GM19238 (cell line): ENCODE data around the gene CRHBP.

ENCODE experiments used
- DNase-seq: peaks from one replicate; pipeline ENCODE4 v3.0.0; 2011; ENCODE audit warnings: low spot score; ENCODE audit not compliant: insufficient read length

CRHBP gene

DNA sequence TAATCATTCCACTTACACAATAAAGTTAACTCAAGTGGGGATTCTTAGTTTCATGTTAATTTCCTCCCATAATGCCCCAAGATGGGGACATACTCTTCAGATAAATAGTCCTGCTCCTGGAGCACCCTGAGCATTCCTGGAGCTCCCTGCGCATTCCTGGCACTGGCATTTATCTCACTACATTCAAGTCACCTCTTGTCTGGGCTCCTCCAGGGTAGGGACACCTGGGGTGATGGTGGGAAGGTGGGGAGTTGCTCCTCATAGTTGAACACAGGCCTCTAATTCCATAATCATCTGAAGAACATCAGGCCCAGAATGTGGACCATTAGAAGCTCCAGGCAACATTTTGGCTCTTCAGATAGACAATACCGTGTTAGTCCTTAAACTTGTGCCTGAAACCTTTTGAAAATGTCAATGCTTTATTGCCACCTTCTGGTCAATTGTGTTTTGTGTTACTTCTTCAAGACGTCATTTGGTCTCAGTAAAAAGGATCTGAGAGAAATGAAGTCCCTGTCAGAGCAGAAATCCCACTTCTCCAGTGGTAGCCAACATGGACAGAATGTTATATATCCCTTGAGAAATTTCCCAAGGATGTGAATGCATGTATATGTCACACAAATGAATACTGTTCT lies 63.2 kb downstream of the CRHBP start:
- no peak for DNase-seq

GRCh38 chr5:77016962-77017361 lies 64.1 kb downstream of the CRHBP start:
- no peak for DNase-seq

- no peak for DNase-seq
Observed at GRCh38 chr5:77017668-77018067, 64.8 kb downstream of the CRHBP start.
